ENCODE results near the gene RBBP8NL.

RBBP8NL gene

GRCh38 chr20:62466072-62466760 lies 38.9 kb upstream of the RBBP8NL start:
- no peak for TF ChIP-seq CTCF (IDR thresholded peaks at IDR 0.05; ENCODE audit: low read length, missing control alignments)
- DNase-seq (ENCODE audit: low read depth), result no peak
- no peak overlapping the region for H3K4me3 ChIP-seq (replicated peaks; ENCODE audit: low read depth, low read length)

DNA sequence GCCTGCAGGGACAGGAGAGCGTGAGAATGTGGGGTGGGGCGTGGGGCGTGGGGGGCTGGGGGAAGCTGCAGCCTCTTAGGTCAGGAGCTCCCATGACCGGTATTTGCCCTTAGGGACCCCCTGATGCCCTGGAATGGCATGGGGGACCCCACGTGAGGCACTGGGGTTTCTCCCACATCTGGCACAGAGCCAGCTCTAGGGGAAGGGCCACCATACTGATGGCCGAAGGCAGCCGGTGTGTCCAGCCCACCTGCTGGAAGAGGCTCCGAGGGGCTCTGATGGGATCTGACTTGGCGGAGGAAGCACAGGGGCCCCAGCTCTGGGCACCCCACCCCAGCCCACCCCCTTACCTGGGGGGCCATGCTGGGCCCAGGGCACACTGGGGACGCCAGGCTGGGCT lies 37.7 kb upstream of the RBBP8NL start:
- no peak overlapping the region for H3K4me3 ChIP-seq (replicated peaks; ENCODE audit: low read depth, low read length)
- no peak for TF ChIP-seq CTCF (IDR thresholded peaks at IDR 0.05; ENCODE audit: low read length, missing control alignments)
- DNase-seq (ENCODE audit: low read depth), result no peak

DNA sequence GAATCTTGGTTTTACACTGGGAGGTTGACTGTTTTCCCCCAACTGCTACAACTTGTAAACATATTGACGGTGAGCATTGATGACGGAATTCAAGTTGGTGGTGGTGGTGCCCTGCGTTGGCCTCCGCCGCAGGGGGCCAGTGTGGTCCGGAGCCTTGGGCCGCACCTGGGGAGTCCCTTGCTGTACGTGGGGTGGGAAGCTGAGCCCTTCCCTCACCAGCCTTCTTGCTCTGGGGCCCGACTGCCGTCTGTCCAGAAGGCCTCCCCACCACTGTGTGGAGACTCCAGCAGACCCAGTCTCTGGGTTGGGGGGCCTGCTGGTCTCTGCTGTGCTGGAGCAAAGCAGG lies 37.1 kb upstream of the RBBP8NL start:
- no peak for TF ChIP-seq CTCF (IDR thresholded peaks at IDR 0.05; ENCODE audit: low read length, missing control alignments)
- no peak for DNase-seq (ENCODE audit: low read depth)
- H3K4me3 ChIP-seq (replicated peaks; ENCODE audit: low read depth, low read length), result no peak overlapping the region

DNA sequence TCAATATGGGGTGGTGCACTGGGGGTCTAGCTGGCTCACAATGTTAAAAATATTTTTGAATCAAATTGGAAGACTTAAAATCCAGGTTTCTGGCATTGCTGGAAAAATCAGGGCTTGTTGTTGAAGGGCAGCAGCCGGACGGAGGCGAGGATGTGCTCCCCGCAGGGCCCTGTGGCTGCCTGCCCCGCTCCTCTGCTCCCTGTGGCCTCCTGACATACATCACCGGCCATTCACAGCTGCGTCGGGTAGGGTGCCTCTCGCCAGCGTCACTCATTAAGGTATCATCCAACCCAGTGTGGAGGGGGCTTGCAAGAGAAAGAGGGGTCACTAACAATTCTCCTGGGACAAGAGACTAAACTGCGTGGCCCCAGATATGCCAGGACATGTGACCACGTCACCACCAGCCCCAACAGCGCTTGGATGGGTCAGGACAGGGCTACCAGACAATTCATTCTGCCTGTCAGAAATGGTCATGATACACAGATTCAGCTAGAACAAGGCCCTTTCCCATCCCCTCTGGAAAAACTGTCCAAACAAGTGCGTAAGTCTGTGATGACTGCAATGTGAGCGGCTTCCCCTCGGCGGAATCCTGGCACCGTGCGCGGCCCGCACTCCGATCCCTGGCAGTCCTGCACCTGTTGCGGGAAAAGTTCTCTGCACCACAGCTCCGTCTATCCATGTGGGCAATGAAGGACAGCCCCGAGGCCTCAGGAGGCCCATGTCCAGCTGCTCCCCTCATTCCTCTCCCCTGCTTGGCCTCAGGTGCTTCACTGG lies 36.5 kb upstream of the RBBP8NL start:
- no peak for DNase-seq (ENCODE audit: low read depth)
- TF ChIP-seq CTCF (IDR thresholded peaks at IDR 0.05; ENCODE audit: low read length, missing control alignments), result no peak
- H3K4me3 ChIP-seq (replicated peaks; ENCODE audit: low read depth, low read length), result no peak overlapping the region

- TF ChIP-seq CTCF (IDR thresholded peaks at IDR 0.05; ENCODE audit: low read length, missing control alignments), result no peak
- DNase-seq (ENCODE audit: low read depth), result no peak
- no peak overlapping the region for H3K4me3 ChIP-seq (replicated peaks; ENCODE audit: low read depth, low read length)
Observed at GRCh38 chr20:62462976-62463592, 35.7 kb upstream of the RBBP8NL start.

DNA sequence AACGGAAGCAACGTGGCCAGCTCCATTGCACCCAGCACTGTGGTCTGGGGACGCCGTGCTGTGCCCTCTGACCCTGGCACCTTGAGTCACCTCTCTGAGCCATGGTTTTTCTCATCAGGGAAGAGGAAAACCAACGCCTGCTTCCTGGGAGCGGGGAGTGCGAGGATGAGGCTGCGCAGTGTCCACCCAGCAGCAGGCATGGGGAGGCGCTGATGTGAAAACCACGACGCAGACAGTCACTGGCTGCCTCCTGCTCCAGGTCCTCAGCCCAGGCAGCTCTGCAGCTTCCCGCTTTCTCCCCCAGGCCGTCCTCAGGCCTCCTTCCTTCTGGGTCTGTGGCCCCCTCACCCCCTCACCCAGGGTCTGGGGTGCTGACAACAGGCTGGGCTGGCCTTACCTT lies 34.5 kb upstream of the RBBP8NL start:
- no peak overlapping the region for H3K4me3 ChIP-seq (replicated peaks; ENCODE audit: low read depth, low read length)
- no peak for TF ChIP-seq CTCF (IDR thresholded peaks at IDR 0.05; ENCODE audit: low read length, missing control alignments)
- no peak for DNase-seq (ENCODE audit: low read depth)
